SK-N-SH treated with all-trans-retinoic acid at 6 μM for 48 hours (cell line): ENCODE results near the gene KCNH4.

Experiments used
- ATAC-seq: fragments of 200-7000 bp; cut with Tn5 transposase; 3 replicates; pipeline ENCODE4 v1.9.1; 2020; ENCODE audit warnings: mild to moderate bottlenecking, moderate library complexity
- ARNTL ChIP-seq: fragments of 450-650 bp; formaldehyde crosslinking; IDR thresholded peaks from 2 replicates; pipeline ENCODE4 v1.5.0; 2020; ENCODE audit warnings: low read depth, mild to moderate bottlenecking, moderate library complexity, borderline replicate concordance
- BACH2 ChIP-seq: fragments of 250-450 bp; sonication (Bioruptor Pico); IDR thresholded peaks from 2 replicates; pipeline ENCODE4 v1.9.0; 2021; ENCODE audit warnings: mild to moderate bottlenecking, borderline replicate concordance
- CSDC2 ChIP-seq: fragments of 250-450 bp; sonication (Bioruptor Pico); IDR thresholded peaks from 2 replicates; pipeline ENCODE4 v1.5.0; 2020; ENCODE audit warnings: mild to moderate bottlenecking, moderate library complexity
- CSRNP3 ChIP-seq: fragments of 250-450 bp; sonication (Bioruptor Pico); IDR thresholded peaks from 2 replicates; pipeline ENCODE4 v1.5.1; 2021; ENCODE audit warnings: mild to moderate bottlenecking, moderate library complexity
- ESRRG ChIP-seq: fragments of 250-450 bp; sonication (Bioruptor Pico); IDR thresholded peaks from 2 replicates; pipeline ENCODE4 v1.6.1; 2021; ENCODE audit warnings: mild to moderate bottlenecking
- GLIS3 ChIP-seq: fragments of 250-450 bp; sonication (Bioruptor Pico); IDR thresholded peaks from 2 replicates; pipeline ENCODE4 v1.5.0; 2020; ENCODE audit warnings: mild to moderate bottlenecking, moderate library complexity
- ISL1 ChIP-seq: fragments of 250-450 bp; sonication (Bioruptor Pico); IDR thresholded peaks from 2 replicates; pipeline ENCODE4 v2.1.2; 2022; ENCODE audit warnings: mild to moderate bottlenecking, moderate library complexity
- OSR1 ChIP-seq: fragments of 250-450 bp; sonication (Bioruptor Pico); IDR thresholded peaks from 2 replicates; pipeline ENCODE4 v1.8.0; 2022; ENCODE audit warnings: moderate library complexity, mild to moderate bottlenecking, inconsistent platforms
- PATZ1 ChIP-seq: fragments of 250-450 bp; sonication (Bioruptor Pico); IDR thresholded peaks from 2 replicates; pipeline ENCODE4 v1.8.0; 2020; ENCODE audit warnings: mild to moderate bottlenecking, moderate library complexity, borderline replicate concordance
- POU6F1 ChIP-seq: fragments of 250-450 bp; sonication (Bioruptor Pico); IDR thresholded peaks from 2 replicates; pipeline ENCODE4 v1.8.0; 2021; ENCODE audit warnings: low read depth, mild to moderate bottlenecking, moderate library complexity, borderline replicate concordance
- PPARA ChIP-seq: fragments of 250-450 bp; sonication (Bioruptor Pico); IDR thresholded peaks from 2 replicates; pipeline ENCODE4 v1.5.0; 2020; ENCODE audit warnings: mild to moderate bottlenecking, borderline replicate concordance
- RARB ChIP-seq: fragments of 250-450 bp; sonication (Bioruptor Pico); IDR thresholded peaks from 2 replicates; pipeline ENCODE4 v1.8.0; 2021; ENCODE audit warnings: mild to moderate bottlenecking, moderate library complexity
- SNAI2 ChIP-seq: fragments of 250-450 bp; sonication (Bioruptor Pico); IDR thresholded peaks from 2 replicates; pipeline ENCODE4 v1.5.0; 2020; ENCODE audit warnings: mild to moderate bottlenecking, moderate library complexity
- TCF4 ChIP-seq: fragments of 250-450 bp; sonication (Bioruptor Pico); IDR thresholded peaks from 2 replicates; pipeline ENCODE4 v1.8.0; 2021; ENCODE audit warnings: mild to moderate bottlenecking, moderate library complexity, borderline replicate concordance
- TOX ChIP-seq: fragments of 250-450 bp; sonication (Bioruptor Pico); IDR thresholded peaks from 2 replicates; pipeline ENCODE4 v1.8.0; 2021; ENCODE audit warnings: mild to moderate bottlenecking, moderate library complexity, borderline replicate concordance
- ZC3H10 ChIP-seq: fragments of 250-450 bp; sonication (Bioruptor Pico); IDR thresholded peaks from 2 replicates; pipeline ENCODE4 v1.5.1; 2021; ENCODE audit warnings: mild to moderate bottlenecking, moderate library complexity
- ZFP3 ChIP-seq: fragments of 250-450 bp; sonication (Bioruptor Pico); IDR thresholded peaks from 2 replicates; pipeline ENCODE4 v1.5.0; 2020; ENCODE audit warnings: mild to moderate bottlenecking, moderate library complexity
- ZFP30 ChIP-seq: fragments of 450-650 bp; formaldehyde crosslinking; IDR thresholded peaks from 2 replicates; pipeline ENCODE4 v1.5.0; 2022; ENCODE audit warnings: mild to moderate bottlenecking, moderate library complexity
- ZNF565 ChIP-seq: fragments of 450-650 bp; formaldehyde crosslinking; conservative IDR thresholded peaks from 2 replicates; pipeline ENCODE4 v1.5.0; 2020; ENCODE audit warnings: low read depth, mild to moderate bottlenecking, moderate library complexity
- ZNF70 ChIP-seq: fragments of 450-650 bp; formaldehyde crosslinking; IDR thresholded peaks from 2 replicates; pipeline ENCODE4 v1.5.0; 2020; ENCODE audit warnings: mild to moderate bottlenecking, moderate library complexity
- ZNF8 ChIP-seq: fragments of 450-650 bp; formaldehyde crosslinking; IDR thresholded peaks from 2 replicates; pipeline ENCODE4 v1.5.0; 2020; ENCODE audit warnings: mild to moderate bottlenecking, moderate library complexity

Gene KCNH4

GRCh38 chr17:42129109-42129837 is 51.7 kb downstream of the KCNH4 start:
- ATAC-seq = no peak
- no peak for TF ChIP-seq ESRRG (CRISPR knock-in tag)
- no peak for TF ChIP-seq ZFP30 (CRISPR knock-in tag)
- TF ChIP-seq OSR1 (CRISPR knock-in tag) = no peak
- TF ChIP-seq ZFP3 (CRISPR knock-in tag) = no peak
- no peak for TF ChIP-seq POU6F1 (CRISPR knock-in tag)
- TF ChIP-seq BACH2 (CRISPR knock-in tag) = no peak
- no peak for TF ChIP-seq ZC3H10 (CRISPR knock-in tag)
- no peak for TF ChIP-seq ZNF70 (CRISPR knock-in tag)
- no peak for TF ChIP-seq TCF4
- TF ChIP-seq PPARA (CRISPR knock-in tag) = no peak
- TF ChIP-seq TOX = no peak
- TF ChIP-seq ARNTL (CRISPR knock-in tag) = no peak

- no peak for ATAC-seq
- TF ChIP-seq TOX = no peak
- no peak for TF ChIP-seq ZC3H10 (CRISPR knock-in tag)
- TF ChIP-seq ZNF565 (CRISPR knock-in tag) = no peak
- no peak for TF ChIP-seq ISL1
- TF ChIP-seq TCF4 = no peak
- TF ChIP-seq CSRNP3 (CRISPR knock-in tag) = no peak
- TF ChIP-seq, all 23 proteins: peak for 0
Observed at GRCh38 chr17:42127414-42127813, 53.5 kb downstream of the KCNH4 start.

- ATAC-seq = no peak
- TF ChIP-seq POU6F1 (CRISPR knock-in tag) = no peak
- no peak for TF ChIP-seq OSR1 (CRISPR knock-in tag)
- TF ChIP-seq BACH2 (CRISPR knock-in tag) = no peak
- no peak for TF ChIP-seq ZNF70 (CRISPR knock-in tag)
- TF ChIP-seq, all 23 proteins: peak for 0
Observed at GRCh38 chr17:42126836-42127235, 54.1 kb downstream of the KCNH4 start.

GRCh38 chr17:42125565-42125964 is 55.4 kb downstream of the KCNH4 start:
- TF ChIP-seq ARNTL (CRISPR knock-in tag) (no peak), ZNF565 (CRISPR knock-in tag) (no peak), POU6F1 (CRISPR knock-in tag) (no peak), ZNF8 (CRISPR knock-in tag) (no peak)
- TF ChIP-seq, all 23 proteins: peak for 0
- no peak for ATAC-seq

GRCh38 chr17:42124256-42124655 is 56.7 kb downstream of the KCNH4 start:
- no peak for ATAC-seq
- TF ChIP-seq TCF4 = no peak
- no peak for TF ChIP-seq ZNF70 (CRISPR knock-in tag)
- no peak for TF ChIP-seq RARB (CRISPR knock-in tag)
- no peak for TF ChIP-seq ZC3H10 (CRISPR knock-in tag)
- no peak for TF ChIP-seq ZFP30 (CRISPR knock-in tag)
- TF ChIP-seq PATZ1 (CRISPR knock-in tag) = no peak
- TF ChIP-seq ZNF8 (CRISPR knock-in tag) = no peak
- no peak for TF ChIP-seq SNAI2 (CRISPR knock-in tag)
- no peak for TF ChIP-seq CSDC2 (CRISPR knock-in tag)
- no peak for TF ChIP-seq OSR1 (CRISPR knock-in tag)
- no peak for TF ChIP-seq ISL1
- no peak for TF ChIP-seq ZFP3 (CRISPR knock-in tag)
- TF ChIP-seq GLIS3 (CRISPR knock-in tag) = no peak
- no peak for TF ChIP-seq ZNF565 (CRISPR knock-in tag)
- TF ChIP-seq CSRNP3 (CRISPR knock-in tag) = no peak
- TF ChIP-seq PPARA (CRISPR knock-in tag) = no peak
